Hepatocyte (in vitro differentiated cells): Measurements from ENCODE around the gene TBX21.

Experiments used
- EZH2phosphoT487 ChIP-seq: fragments of 200-600 bp; sonication (generic); IDR thresholded peaks from one replicate; pipeline ENCODE4 v1.6.1; 2018; ENCODE audit warnings: antibody characterized with exemption, mild to moderate bottlenecking, low read depth, moderate library complexity; ENCODE audit not compliant: unreplicated experiment, severe bottlenecking
- TF ChIP-seq, protein P1 (sequence below): fragments of 200-600 bp; sonication (generic); IDR thresholded peaks from 2 replicates; pipeline ENCODE4 v1.5.1; 2016; ENCODE audit warnings: antibody characterized with exemption, mild to moderate bottlenecking; ENCODE audit not compliant: poor library complexity

DNA sequence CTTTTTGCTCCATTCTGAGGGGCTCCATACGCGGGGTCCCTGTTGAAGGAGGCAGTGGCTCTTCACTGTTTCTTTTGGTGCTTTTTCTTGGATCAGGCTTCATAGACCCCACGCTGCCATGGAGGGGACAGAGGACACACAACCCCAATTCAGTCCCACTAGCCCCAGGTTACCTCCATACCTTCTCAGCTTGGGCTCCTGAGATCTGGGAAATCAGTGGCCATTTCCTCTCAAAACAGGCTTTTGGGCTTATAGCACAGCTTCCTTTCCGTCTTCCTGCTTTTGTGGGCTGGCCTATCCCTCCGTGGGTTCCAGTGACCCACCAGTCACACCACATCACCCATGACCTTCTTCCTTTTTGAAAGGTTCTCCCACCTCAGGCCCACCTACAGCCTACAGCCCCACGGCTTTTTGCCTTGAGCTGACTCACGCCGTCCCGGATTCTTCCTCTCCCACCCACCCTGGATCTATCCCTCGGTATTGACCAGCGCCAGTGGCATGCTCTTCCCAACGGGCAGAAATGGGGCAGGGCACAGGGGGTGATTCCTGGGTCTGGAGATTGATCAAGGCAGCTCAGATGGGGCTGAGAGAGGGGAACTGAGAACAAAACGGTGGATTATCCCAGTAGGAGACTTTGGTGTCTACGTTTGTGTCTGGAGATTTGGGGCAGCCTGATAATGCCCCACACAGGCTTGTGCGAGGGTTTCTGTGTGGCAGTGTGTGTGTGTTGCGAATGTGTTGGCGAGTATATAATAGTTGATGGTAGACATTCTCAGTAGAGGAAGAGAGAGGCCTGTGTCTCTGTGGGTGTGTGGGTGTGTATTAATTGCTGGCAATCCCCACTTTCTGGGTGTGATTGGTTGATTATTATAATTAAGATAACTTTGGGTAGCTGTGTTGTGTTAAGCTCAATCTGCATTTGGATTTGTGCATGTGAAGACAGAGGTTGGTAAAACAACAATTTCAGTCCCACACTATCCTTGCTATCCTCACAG is 3.8 kb downstream of the TBX21 start:
- TF ChIP-seq EZH2phosphoT487 = no peak
- TF ChIP-seq, protein P1, sequence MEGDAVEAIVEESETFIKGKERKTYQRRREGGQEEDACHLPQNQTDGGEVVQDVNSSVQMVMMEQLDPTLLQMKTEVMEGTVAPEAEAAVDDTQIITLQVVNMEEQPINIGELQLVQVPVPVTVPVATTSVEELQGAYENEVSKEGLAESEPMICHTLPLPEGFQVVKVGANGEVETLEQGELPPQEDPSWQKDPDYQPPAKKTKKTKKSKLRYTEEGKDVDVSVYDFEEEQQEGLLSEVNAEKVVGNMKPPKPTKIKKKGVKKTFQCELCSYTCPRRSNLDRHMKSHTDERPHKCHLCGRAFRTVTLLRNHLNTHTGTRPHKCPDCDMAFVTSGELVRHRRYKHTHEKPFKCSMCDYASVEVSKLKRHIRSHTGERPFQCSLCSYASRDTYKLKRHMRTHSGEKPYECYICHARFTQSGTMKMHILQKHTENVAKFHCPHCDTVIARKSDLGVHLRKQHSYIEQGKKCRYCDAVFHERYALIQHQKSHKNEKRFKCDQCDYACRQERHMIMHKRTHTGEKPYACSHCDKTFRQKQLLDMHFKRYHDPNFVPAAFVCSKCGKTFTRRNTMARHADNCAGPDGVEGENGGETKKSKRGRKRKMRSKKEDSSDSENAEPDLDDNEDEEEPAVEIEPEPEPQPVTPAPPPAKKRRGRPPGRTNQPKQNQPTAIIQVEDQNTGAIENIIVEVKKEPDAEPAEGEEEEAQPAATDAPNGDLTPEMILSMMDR = no peak
